Suppressor macrophage treated with lipopolysaccharide for 4 hours (primary cell): ENCODE results near the gene TYSND1.
"Not testable (repeated sequence)": the region's sequence is repeated elsewhere in the genome, so short reads cannot be mapped to it uniquely, and the experiment has no call there.

ENCODE experiments used
- DNase-seq: peaks from one replicate; pipeline ENCODE4 v3.0.0-alpha.2; 2020

TYSND1 gene

GRCh38 chr10:70106958-70107791, 39.3 kb downstream of the TYSND1 start:
- DNase-seq = no peak

GRCh38 chr10:70101668-70102067, 44.8 kb downstream of the TYSND1 start:
- DNase-seq = no peak

DNA sequence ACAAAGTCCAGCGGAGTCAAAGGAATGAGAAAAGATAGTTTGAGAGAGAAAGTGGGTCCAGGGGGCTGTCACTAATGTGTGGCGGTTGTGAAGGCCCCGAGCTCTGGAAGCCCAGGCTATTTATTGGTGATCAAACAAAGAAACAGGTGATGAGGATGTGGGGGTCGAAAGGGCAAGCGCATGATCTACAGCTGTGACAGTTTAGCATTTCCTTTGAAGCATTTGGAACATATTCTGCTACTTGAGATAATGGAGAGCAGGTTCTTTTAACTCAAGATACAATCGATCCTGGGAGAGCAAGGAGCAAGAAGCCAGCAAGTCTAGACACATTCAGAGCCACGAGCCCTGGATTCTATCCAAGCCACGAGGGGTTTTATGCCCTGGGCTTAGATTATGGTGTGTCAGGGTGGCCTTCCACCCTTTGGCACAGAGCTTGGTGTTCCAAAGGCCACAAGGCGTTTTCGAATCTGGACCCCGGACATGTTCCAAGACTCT, 45.4 kb downstream of the TYSND1 start:
- not testable (repeated sequence) for DNase-seq

GRCh38 chr10:70098271-70098670, 48.2 kb downstream of the TYSND1 start:
- DNase-seq = no peak

DNA sequence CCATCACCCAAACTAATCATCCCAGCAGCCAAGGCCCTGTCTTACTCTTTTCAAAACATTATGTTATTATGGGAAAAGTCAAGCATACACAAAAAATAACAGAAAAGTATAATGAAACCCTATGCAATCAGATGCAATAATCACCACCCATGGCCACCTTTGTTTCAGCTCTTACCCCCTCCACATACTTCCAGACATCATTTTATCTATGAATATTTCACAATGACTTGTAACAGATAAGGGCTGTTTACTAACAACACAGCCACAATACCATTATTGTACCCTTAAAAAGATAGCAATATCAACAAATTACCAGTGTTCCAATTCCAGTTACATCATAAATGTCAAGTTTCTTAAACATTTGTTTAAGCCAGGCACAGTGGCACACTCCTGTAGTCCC, 49.0 kb downstream of the TYSND1 start:
- DNase-seq = no peak

DNA sequence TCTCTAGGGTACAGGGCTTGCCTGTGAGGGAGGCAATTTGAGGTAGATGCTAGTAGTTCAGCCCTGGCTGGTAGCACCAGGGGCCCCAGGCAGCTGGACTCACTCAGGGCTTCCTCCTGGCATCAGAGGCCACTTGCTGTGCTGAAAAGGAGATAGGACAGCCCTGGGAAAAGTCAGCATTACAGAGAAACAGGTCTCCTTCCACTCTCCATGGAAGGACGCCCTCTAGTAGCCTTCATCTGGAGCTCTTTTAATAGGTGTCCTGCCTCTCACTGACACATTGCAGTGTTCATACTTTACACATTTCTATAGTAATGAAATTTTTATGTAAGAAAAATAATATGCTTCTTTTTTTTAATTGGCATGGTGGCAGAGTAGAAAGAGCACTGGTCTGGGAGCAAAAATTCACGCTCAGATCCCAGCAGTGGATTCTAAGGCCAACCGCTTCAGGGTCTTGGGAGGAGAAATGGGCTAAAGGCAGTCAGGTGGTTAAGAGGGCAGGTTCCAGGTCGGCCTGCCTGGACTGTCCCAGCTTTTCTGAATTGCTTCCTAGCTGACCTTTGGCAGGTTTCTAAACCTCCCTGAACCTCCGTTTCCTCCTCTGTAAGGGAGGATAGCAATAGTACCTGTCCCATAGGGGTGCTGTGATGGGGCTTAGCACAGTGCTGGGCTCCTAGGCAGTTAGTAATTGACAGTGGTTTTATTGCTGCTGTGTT, 49.6 kb downstream of the TYSND1 start:
- no peak for DNase-seq

- no peak for DNase-seq
Measured at GRCh38 chr10:70096016-70096704, 50.3 kb downstream of the TYSND1 start.

DNA sequence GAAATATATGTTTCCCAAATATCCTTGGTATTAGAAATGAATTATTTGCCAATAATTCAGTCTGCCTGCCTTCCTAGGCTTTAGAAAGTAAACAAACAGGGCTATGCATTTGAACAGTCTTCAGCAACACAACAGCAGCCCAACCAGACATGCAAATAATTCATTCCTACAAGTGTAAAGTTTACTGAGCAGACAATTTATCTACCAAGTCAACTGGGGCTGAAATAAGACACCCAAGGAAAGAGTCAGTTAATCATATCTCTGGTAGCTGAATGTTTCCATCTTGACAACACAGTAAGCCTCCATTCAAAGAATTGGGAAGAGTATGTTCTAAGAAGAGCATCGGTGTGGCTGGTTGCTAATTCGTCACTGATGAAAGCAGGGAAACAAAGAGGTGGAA, 52.2 kb downstream of the TYSND1 start:
- DNase-seq = no peak

- DNase-seq = no peak
Measured at GRCh38 chr10:70093335-70093944, 53.1 kb downstream of the TYSND1 start.

DNA sequence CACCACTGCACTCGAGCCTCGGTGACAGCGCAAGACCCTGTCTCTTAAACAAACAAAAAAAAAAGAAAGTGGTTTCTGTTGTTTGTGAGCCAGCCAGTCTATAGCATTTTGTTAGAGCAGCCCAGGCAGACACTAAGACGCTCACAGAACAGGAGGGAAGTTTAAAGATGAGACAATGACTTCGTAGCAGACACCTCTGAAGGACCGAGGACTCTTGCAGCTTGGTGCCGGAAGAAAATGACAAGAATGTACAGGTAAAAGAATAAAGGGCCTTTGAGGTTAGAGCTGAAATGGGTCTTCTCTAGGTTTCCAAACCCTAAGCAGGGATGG, 54.1 kb downstream of the TYSND1 start:
- DNase-seq = no peak

DNA sequence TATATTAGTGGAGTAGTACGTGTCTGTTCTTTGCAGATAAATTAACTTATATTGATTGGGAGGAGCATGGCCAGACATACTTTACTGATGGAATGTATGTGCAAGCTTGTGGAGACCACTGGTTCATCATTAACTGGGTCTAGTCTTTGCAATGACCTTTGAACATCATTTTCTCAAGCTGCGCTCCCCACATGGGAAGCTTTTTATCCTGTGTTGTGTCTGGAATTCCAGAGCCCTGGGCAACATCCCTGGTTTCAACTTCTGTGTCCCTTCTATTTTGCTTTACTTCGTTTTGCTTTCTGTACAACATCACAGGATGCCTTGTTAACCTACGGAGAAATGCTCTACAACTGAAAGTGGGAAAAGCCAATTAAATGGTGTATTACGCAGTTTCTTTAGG, 55.5 kb downstream of the TYSND1 start:
- DNase-seq = no peak

- no peak for DNase-seq
Measured at GRCh38 chr10:70090013-70090412, 56.5 kb downstream of the TYSND1 start.

DNA sequence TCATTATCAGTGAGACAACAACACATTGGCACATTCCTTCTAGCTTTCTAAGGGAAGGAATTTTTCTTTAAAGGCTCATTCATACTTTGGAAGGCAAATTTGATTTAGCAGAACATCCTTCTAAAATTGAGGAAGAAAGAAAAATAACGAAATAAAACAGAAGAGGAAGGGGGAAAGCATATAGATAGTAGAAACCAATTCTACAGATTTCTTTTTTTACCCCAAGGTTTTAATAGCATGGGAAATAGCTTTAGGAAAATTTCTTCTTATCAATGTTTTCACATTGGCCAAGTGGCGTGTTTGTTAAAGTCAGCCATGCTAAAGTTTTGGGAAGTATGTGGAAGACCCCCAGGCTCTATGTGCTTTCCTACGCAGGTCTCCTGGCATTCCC, 58.2 kb downstream of the TYSND1 start:
- DNase-seq = no peak
